T1000 (cell line): ENCODE measurements around the gene PLD1.

Source experiments
- DNase-seq: peaks from one replicate; lab custom pipeline; 2025; ENCODE audit warnings: mixed read lengths; lab: John Stamatoyannopoulos, UW

The PLD1 gene

GRCh38 chr3:171745577-171746319, 64.5 kb downstream of the PLD1 start:
- DNase-seq = no peak

DNA sequence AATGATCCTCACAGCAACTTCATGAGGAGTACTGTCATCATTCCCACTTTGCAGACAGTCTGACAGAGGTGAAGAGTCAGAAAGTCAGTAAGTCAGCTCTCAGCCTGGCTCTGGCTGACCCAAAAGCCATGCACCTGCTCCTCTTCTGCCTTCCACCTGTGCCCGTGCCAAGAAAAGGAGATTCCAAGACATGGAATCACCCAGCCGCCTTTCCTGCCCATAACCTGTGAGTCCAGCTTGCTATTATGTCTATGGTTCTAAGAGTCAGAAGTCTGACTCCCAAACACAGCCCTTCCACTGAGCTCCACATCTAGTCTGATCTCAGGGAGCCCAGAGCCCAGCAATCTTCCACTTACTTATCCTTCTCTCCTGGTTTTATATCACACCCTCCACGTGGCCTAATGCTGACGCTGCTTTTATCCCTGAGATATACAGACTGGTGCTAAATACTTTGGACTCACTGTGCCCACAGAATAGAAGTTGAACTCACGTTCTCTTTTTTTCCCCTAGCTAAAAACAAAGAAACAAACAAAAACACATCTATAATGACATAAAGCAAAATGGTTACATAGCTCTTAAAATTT, 66.0 kb downstream of the PLD1 start:
- DNase-seq = no peak

DNA sequence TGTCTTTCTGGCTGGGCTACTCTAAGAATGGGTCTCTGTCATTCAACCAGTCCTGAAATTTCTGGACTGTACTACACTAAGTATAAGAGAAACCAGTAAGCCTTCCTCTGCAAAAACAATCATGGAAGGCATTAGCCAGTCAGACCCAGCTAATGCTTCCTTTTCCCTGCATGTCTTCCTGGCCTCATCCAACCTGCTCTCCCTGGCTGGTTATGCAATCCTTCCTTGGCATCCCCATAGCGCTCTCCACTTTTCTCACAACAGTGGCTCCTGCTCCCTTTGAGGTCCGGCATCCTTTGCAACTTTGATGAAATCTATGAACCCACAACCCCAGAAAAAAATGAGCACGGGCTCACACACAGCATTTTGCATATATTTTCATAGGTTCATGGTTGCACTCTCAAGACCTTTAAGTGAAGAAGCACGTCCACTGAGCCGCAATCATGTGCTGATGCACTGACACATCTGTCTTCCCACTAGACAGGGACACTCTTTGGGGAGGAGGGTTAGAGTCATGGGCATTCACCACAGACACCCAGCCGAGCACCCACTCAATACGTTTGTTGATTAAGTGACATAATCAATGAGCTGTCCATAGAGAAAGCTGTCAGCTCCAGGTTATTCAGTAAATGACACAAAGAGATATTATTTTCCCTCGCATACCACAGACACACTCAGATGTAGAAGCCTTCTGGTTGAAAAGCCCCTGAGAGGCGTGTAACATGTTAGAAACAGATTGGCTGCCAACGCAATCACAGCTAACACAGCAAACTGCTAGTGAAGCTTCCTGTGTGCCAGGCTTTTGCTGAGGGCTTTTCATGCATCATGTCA, 66.7 kb downstream of the PLD1 start:
- DNase-seq = no peak

- no peak for DNase-seq
Observed at GRCh38 chr3:171741377-171741776, 68.9 kb downstream of the PLD1 start.

DNA sequence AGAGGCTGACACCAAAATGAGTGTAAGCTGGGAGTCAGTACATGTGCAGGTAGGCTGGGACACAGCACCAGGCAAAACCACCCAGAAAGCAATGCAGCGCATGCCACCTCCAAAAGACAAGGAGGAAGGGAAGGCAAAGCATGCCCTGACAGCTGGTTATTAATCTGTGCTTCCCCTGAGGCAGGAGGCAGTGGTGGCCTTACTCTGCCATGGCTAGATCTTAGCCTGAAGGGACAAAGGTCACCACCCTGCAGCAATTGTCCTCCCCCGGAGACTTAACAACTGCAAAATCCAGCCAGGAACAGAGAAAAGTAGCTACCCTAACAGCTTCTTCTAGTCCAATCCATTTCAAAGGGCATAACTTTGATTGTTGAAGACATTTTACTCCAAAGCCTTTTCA, 73.7 kb downstream of the PLD1 start:
- no peak for DNase-seq

DNA sequence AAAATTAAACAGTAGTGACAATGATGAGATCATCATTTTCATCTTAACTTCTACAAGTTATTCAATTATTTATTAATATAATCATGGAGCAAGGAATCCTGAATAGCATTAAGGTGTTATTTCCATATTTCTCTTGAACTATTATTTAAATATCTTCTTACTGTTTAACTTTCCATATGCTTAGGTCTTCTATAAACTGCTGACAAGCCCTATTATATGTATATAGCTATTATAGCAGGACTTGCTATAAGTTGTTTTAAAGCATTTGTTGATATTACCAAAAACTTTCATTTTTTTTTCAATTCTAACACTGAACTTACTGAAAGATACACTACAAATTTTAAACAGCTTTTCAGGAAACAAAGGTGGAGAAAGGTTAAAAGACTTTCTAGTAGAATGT, 76.7 kb downstream of the PLD1 start:
- DNase-seq = no peak

- DNase-seq = no peak
Observed at GRCh38 chr3:171732756-171733155, 77.5 kb downstream of the PLD1 start.

DNA sequence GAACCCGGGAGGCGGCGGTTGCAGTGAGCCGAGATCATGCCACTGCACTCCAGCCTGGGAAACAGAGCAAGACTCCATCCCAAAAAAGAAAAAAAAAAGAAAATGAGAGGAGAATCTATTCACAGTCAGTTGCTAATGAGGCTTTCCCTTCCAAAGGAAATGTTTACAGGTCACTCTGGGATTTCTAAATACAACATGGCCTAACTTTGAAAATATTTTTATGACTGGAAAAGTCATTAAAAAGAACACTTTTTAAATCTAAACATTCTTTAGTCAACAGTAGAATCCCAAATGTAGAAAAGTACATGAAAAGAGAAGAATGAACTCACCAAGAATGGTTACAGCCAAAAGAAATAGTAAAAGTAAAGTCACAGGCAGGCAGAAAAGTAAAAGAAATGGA, 78.6 kb downstream of the PLD1 start:
- DNase-seq = no peak

DNA sequence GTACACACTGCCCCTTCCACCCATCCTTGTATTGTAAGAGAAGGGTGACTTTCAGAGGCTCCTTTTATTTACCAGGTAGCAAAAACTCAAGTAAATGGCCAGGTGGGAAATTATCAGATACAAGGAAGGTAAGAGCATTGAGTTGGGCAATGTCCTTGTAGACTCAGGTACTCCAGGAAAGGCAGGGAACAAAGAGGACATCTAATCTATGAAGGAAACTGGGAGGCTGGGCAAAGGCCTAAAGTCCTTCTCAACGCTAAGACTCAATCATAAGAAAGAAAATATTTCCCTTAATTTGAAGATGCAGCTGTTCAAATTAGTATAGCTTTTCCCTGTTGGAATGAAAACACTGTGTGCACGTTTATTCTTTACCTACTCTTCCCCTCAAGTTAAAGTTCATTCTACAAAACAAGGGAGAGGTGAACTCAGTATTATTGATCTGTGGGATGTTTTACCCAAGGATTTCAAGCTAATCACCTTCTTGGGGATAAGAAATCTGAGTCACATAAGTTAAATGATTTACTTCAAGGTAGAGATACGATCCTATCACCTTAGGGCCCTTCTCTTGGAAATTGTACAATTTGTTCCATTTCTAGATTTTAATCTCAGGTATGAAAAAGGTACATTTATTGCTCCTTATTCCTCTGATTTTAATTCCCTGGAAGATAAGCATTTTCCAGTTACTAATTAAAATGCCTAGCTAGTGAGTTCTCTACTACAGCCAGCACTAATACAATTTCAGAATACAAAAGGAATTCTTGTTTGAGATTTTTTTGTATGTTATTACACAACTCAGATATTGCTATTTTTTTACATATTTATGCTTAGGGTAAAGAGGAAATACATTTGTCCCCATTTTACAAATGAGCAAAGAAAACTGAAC, 80.6 kb downstream of the PLD1 start:
- DNase-seq = no peak

- DNase-seq = no peak
Observed at GRCh38 chr3:171727288-171727687, 83.0 kb downstream of the PLD1 start.

DNA sequence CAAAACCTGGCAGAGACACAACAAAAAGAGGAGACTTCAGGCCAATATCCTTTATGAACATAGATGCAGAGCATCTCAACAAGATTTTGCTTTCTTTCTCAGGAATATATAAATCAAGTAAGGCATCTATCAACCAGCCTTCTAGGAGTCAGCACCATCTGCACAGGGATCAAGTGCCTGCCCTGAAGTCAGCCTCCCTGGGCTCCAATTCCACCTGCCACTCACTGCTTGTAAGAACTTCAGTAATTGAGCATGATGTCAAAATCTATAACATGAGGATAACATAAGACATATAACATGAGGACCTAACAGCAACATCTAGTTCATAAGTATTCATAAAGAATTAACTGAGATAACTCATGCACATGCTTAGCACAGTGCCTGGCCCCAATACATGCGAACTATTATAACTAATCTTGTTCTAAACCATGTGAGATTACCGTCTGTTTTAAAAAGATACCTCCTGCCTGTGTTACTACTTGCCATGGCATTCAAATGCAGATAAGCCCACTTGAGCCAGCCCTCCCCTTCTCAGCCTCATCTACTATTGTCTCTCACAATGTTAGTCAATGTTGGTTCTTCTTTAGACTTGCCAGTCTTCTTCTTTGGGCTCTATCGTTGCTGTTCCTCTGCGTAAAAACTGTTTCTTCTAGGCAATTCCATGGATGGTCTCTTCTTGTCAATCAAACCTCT, 91.6 kb downstream of the PLD1 start:
- no peak for DNase-seq

DNA sequence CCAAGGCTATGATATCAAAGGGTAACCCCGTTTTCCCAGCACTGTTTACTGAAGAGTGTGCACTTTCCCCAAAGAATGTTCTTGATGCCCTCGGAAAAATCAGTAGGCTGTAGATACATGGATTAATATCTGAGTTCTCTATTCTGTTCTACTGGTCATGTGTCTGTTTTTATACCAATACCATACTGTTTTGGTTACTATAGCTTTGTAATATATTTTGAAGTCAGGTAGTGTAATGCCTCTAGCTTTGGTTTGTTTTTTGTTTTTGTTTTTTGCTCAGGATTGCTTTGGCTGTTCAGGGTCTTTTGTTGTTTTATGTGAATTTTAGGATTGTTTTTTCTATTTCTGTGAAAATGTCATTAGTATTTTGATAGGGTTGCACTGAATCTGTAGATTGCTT, 95.1 kb downstream of the PLD1 start:
- DNase-seq = no peak

DNA sequence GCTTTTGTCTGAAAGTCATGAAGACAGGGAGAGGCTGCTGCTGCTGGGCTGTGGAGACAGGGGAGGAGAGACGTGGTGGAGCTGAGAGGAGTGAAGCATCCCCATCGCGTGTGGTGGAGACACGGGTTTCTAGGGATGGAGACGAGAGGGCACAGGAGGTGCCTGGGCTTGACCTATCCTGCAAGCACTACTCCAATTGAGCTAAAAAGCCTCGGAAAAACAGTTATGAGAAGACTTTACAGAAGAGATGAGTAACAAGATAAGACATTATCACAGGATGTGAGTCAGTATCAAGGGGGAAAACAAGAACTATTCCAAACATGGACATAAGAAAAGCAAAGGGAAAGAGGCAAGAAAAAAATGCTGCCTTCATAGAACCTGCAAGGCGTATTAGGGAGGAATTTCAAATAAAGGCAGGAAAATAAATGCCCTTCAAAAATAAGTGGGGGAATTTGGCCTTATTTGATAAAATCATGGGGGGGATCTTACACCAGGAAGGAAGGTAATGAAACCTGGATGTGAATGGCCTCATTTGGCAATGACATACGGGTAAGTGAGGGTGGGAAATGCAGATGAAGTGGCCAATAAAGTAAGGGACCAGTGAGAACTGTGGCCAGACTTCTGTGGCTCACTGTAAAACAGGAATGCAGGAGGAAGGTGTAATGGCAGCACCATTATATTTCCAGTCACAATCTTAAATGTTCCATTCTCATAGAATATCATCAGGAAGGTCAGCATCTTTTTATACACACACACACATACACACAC, 97.9 kb downstream of the PLD1 start:
- DNase-seq = peak; percentile 22

- DNase-seq = no peak
Observed at GRCh38 chr3:171711461-171712170, 98.7 kb downstream of the PLD1 start.

DNA sequence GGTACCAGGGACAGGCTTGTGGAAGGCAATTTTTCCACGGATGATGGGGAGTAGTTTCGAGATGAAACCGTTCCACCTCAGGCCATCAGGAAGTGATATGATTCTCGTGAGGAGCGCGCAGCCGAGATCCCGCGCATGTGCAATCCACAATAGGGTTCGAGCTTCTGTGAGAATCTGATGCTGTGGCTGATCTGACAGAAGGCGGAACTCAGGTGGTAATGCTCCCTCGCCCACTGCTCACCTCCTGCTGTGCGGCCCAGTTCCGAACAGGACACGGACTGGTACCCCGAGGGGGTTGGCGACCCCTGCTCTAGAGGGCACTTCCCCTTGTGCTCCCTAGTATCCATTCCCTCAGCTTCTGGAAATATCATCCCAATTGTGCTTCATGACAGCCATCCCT, 99.9 kb downstream of the PLD1 start:
- no peak for DNase-seq

GRCh38 chr3:171704814-171705213, 105.5 kb downstream of the PLD1 start:
- no peak for DNase-seq

GRCh38 chr3:171704002-171704401, 106.3 kb downstream of the PLD1 start:
- DNase-seq = peak; percentile 4

DNA sequence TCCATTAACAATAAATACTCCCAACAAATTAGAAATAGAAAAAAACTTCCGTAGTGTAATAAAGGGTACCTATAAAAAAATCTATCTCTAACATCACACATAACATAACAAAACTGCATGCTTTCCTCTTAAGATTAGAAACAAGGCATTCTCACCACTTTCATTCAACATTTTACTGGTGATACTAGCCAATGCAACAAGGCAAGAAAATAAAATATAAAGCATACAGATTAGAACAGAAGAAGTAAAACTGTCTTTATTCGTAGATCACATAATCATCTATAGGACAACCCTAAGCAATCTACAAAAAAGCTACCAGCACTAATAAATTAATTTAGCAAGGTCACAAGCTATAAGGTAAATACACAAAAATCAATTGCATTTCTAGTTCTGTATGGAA, 107.1 kb downstream of the PLD1 start:
- no peak for DNase-seq

DNA sequence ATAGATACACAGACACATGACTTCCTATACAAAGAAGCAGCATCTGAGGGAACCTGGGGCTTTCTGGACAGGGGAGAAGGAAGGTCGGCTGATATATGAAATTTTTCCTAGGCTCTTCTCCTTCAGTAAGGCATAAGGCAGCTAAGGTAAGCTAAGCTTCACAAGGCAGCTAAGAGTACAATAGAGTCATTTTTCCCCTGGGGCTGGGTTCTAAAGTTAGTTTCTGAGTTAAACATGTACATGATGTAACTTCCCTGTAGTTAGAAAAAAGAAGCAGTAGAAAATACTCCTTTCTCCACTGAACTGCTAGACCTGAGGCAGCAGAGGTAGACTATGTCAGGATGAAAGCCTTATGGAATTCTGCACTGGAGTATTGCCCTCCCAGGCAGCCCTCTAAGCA, 109.6 kb downstream of the PLD1 start:
- no peak for DNase-seq

- no peak for DNase-seq
Observed at GRCh38 chr3:171700157-171700556, 110.1 kb downstream of the PLD1 start.
